ENCODE results near the gene ECT2L. TPM values are rescaled to one million over a fixed set of nuclear protein-coding genes. Genes with fewer than 3 reads are reported as not detected.
A peak's percentile ranks its signal among the peaks of the same experiment; 100 is the strongest.

The ECT2L gene
- total RNA-seq, 1 experiment from 2014 or later: not detected

DNA sequence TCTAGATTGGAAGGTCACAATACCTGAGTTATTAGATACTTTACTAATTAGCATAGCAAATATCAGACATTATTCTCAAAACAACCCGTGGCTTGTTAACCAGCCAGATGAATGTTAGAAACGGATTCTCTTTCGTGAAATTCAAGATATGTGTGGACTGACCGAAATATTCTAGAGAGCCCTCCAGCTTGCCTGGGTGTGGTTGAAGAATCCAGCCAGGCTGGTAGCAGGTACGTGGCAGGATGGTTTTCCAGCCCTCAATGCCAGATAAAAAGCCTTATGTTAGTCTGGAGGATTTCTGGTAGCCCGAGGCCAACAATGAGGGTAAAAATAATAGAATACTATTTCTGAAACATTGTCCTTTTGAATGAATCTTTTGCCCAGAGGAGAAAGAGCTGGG, 19.3 kb downstream of the ECT2L start:
- no peak for DNase-seq
- peaks cover 42% of the 10 kb centered on the region for H3K4me1 Mint-ChIP-seq (ENCODE audit: low read depth, unreplicated experiment)
- H3K4me3 ChIP-seq (ENCODE audit: low read depth, low read length): no peak overlapping the region
- CTCF ChIA-PET: interaction anchor here (1.2 kb wide), 1 partner anchor 104 kb away, joined by 4 read pairs; no protein-coding TSS in a partner anchor
- TF ChIP-seq, protein P1, sequence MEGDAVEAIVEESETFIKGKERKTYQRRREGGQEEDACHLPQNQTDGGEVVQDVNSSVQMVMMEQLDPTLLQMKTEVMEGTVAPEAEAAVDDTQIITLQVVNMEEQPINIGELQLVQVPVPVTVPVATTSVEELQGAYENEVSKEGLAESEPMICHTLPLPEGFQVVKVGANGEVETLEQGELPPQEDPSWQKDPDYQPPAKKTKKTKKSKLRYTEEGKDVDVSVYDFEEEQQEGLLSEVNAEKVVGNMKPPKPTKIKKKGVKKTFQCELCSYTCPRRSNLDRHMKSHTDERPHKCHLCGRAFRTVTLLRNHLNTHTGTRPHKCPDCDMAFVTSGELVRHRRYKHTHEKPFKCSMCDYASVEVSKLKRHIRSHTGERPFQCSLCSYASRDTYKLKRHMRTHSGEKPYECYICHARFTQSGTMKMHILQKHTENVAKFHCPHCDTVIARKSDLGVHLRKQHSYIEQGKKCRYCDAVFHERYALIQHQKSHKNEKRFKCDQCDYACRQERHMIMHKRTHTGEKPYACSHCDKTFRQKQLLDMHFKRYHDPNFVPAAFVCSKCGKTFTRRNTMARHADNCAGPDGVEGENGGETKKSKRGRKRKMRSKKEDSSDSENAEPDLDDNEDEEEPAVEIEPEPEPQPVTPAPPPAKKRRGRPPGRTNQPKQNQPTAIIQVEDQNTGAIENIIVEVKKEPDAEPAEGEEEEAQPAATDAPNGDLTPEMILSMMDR (IDR thresholded peaks at IDR 0.05; ENCODE audit: insufficient read depth in 1 of 2, low read depth in 1 of 2, low read length in 1 of 2, severe bottlenecking in 1 of 2, unreplicated experiment in 1 of 2): no peak
- H3K27ac Mint-ChIP-seq (ENCODE audit: unreplicated experiment): no peak overlapping the region
- no peaks in the 10 kb centered on the region for H3K36me3 ChIP-seq (ENCODE audit: control insufficient read depth, insufficient read depth, low read length)
- H3K27me3 ChIP-seq (replicated peaks; ENCODE audit: control insufficient read depth, insufficient read depth, low read length): no peaks in the 10 kb centered on the region
- H3K36me3 Mint-ChIP-seq (ENCODE audit: insufficient read depth, unreplicated experiment): peaks cover 5% of the 10 kb centered on the region
- no TSS peak for BruUV-seq (replicated peaks)
- POLR2A ChIA-PET: no interaction called here
- no peak overlapping the region for H3K4me3 Mint-ChIP-seq (ENCODE audit: unreplicated experiment)
- peaks cover 43% of the 10 kb centered on the region for H3K4me1 ChIP-seq
- intact Hi-C loops (cut with micrococcal nuclease; ENCODE audit: unreplicated experiment): loop anchor here (5.0 to 10.0 kb wide), 3 partner anchors 72 to 390 kb away; no protein-coding TSS in a partner anchor
- H3K27me3 Mint-ChIP-seq (ENCODE audit: insufficient read depth, unreplicated experiment): no peaks in the 10 kb centered on the region
- H3K9me3 ChIP-seq: no peaks in the 10 kb centered on the region
- no peaks in the 10 kb centered on the region for H3K9me3 Mint-ChIP-seq (ENCODE audit: unreplicated experiment)

DNA sequence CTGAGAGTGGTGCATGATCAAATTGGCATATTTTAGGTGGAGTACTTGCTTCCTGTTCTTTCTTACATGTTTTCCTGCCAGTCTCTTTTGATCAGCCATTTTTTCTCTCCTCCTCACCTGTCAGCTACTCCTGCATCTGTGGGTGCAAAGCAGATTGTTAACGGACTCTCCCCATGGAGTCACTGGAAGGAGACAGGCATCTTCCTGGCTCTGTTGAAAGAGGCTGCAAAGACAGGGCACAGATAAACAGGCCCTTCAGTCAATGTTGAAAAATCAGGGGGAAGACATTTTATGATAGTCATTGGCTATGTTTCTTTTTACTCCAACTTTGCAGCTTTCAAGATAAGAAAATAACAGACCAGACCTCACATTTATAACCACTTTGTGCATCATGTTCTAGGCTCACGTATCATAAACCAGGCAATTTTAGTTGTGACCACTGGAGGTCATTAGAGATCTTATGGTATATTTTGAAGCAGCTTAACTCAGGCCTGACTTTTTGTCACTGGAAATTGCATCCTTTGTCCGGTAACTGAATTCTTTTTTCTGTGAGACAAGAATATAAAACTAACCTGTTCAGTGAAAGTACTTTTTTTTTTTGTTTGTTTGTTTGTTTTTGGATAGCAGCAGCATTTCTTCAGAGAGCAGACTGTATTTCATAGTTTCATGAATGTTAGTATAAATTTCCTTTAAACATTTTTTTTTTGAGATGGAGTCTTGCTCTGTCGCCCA, 20.1 kb downstream of the ECT2L start:
- intact Hi-C loops (cut with micrococcal nuclease; ENCODE audit: unreplicated experiment): loop anchor here (1.0 to 10.0 kb wide), 6 partner anchors 71 to 548 kb away; no protein-coding TSS in a partner anchor
- peaks cover 42% of the 10 kb centered on the region for H3K4me1 Mint-ChIP-seq (ENCODE audit: low read depth, unreplicated experiment)
- no peaks in the 10 kb centered on the region for H3K9me3 Mint-ChIP-seq (ENCODE audit: unreplicated experiment)
- CTCF ChIA-PET: interaction anchor here (0.6 to 1.2 kb wide), 5 partner anchors 103 to 403 kb away, joined by 3 to 6 read pairs (median 4); no protein-coding TSS in a partner anchor
- Histone ChIP-seq H3K36me3 (ENCODE audit: control insufficient read depth, insufficient read depth, low read length) (no peaks in the 10 kb centered on the region), H3K4me3 (ENCODE audit: low read depth, low read length) (no peak overlapping the region), H3K4me1 (peaks cover 36% of the 10 kb centered on the region), H3K27me3 (replicated peaks; ENCODE audit: control insufficient read depth, insufficient read depth, low read length) (no peaks in the 10 kb centered on the region), H3K9me3 (no peaks in the 10 kb centered on the region)
- no peak overlapping the region for H3K4me3 Mint-ChIP-seq (ENCODE audit: unreplicated experiment)
- BruUV-seq (replicated peaks): no TSS peak
- DNase-seq: peak in 1 of 2 experiments; percentile 45
- TF ChIP-seq, protein P1 (IDR thresholded peaks at IDR 0.05; ENCODE audit: insufficient read depth in 1 of 2, low read depth in 1 of 2, low read length in 1 of 2, severe bottlenecking in 1 of 2, unreplicated experiment in 1 of 2): peak; percentile 65 to 66
- POLR2A ChIA-PET: interaction anchor here (0.7 kb wide), 1 partner anchor 335 kb away, joined by 4 read pairs; no protein-coding TSS in a partner anchor
- no peak overlapping the region for H3K27ac Mint-ChIP-seq (ENCODE audit: unreplicated experiment)
- no peaks in the 10 kb centered on the region for H3K27me3 Mint-ChIP-seq (ENCODE audit: insufficient read depth, unreplicated experiment)
- H3K36me3 Mint-ChIP-seq (ENCODE audit: insufficient read depth, unreplicated experiment): peaks cover 5% of the 10 kb centered on the region

- Histone ChIP-seq H3K4me1 (peaks cover 36% of the 10 kb centered on the region), H3K9me3 (no peaks in the 10 kb centered on the region), H3K4me3 (ENCODE audit: low read depth, low read length) (no peak overlapping the region), H3K36me3 (ENCODE audit: control insufficient read depth, insufficient read depth, low read length) (no peaks in the 10 kb centered on the region), H3K27me3 (replicated peaks; ENCODE audit: control insufficient read depth, insufficient read depth, low read length) (no peaks in the 10 kb centered on the region)
- Mint-ChIP-seq H3K27me3 (ENCODE audit: insufficient read depth, unreplicated experiment) (no peaks in the 10 kb centered on the region), H3K4me1 (ENCODE audit: low read depth, unreplicated experiment) (peaks cover 42% of the 10 kb centered on the region), H3K4me3 (ENCODE audit: unreplicated experiment) (peak overlapping the region; percentile 42), H3K9me3 (ENCODE audit: unreplicated experiment) (no peaks in the 10 kb centered on the region), H3K36me3 (ENCODE audit: insufficient read depth, unreplicated experiment) (peaks cover 5% of the 10 kb centered on the region), H3K27ac (ENCODE audit: unreplicated experiment) (peak overlapping the region; percentile 92)
- DNase-seq: peak; percentile 94 to 97
- no TSS peak for BruUV-seq (replicated peaks)
- ChIA-PET CTCF (interaction anchor here (0.9 to 1.0 kb wide), 2 partner anchors 402 to 547 kb away, joined by 3 to 4 read pairs; no protein-coding TSS in a partner anchor), POLR2A (interaction anchor here (0.7 to 1.0 kb wide), 3 partner anchors 168 to 457 kb away, joined by 3 read pairs; no protein-coding TSS in a partner anchor)
- TF ChIP-seq, protein P1 (IDR thresholded peaks at IDR 0.05; ENCODE audit: insufficient read depth in 1 of 2, low read depth in 1 of 2, low read length in 1 of 2, severe bottlenecking in 1 of 2, unreplicated experiment in 1 of 2): no peak
- intact Hi-C loops (cut with micrococcal nuclease; ENCODE audit: unreplicated experiment): loop anchor here (1.0 to 10.0 kb wide), 7 partner anchors 70 to 387 kb away; no protein-coding TSS in a partner anchor
Observed at GRCh38 chr6:138817799-138818198, 21.9 kb downstream of the ECT2L start.

Data from Caco-2 (cell line).